GM10248 (cell line): ENCODE results near the gene ZCCHC13.

ENCODE experiments used
- CTCF ChIA-PET: fragments of 300-600 bp; sonication (Branson Sonifier 250); formaldehyde crosslinking; extraction: SDS; loops from one replicate; lab custom pipeline; 2021; ENCODE audit warnings: antibody characterized with exemption; lab: Yijun Ruan, JAX
- POLR2A ChIA-PET: fragments of 350-650 bp; sonication (Branson Sonifier 250); formaldehyde crosslinking; extraction: SDS; loops from one replicate; lab custom pipeline; 2020; ENCODE audit warnings: antibody characterized with exemption; lab: Yijun Ruan, JAX
- DNase-seq: peaks from one replicate; pipeline ENCODE4 v3.0.0; 2012; ENCODE audit errors: extremely low spot score
- TF ChIP-seq, protein P1 (sequence below): IDR thresholded peaks from 2 replicates; pipeline ENCODE4 v1.5.1; 2012; ENCODE audit warnings: mild to moderate bottlenecking, low read depth; ENCODE audit errors: extremely low read depth, missing control alignments, control extremely low read depth

The ZCCHC13 gene

DNA sequence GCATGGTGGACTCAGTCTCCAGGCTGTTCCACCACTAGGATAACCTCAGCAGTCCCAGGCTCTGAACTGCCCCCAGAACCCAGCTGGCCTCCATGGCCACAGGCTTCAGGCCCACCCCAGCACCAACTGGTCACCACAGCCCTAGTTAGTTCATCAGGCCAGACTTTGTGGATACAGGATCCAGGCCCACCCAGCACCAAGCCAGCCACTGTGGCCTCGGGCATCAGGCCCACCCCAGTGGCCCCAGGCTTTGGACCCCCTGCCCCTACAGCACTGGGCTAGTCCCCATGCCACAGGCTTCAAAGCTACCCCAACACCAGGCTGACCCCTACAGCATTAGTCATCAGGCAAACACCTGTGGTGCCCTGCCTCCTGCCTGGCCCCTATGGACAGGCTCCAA is 50.0 kb downstream of the ZCCHC13 start:
- TF ChIP-seq, protein P1, sequence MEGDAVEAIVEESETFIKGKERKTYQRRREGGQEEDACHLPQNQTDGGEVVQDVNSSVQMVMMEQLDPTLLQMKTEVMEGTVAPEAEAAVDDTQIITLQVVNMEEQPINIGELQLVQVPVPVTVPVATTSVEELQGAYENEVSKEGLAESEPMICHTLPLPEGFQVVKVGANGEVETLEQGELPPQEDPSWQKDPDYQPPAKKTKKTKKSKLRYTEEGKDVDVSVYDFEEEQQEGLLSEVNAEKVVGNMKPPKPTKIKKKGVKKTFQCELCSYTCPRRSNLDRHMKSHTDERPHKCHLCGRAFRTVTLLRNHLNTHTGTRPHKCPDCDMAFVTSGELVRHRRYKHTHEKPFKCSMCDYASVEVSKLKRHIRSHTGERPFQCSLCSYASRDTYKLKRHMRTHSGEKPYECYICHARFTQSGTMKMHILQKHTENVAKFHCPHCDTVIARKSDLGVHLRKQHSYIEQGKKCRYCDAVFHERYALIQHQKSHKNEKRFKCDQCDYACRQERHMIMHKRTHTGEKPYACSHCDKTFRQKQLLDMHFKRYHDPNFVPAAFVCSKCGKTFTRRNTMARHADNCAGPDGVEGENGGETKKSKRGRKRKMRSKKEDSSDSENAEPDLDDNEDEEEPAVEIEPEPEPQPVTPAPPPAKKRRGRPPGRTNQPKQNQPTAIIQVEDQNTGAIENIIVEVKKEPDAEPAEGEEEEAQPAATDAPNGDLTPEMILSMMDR = no peak
- no peak for DNase-seq
- ChIA-PET POLR2A (no interaction called here), CTCF (no interaction called here)
